Ascending aorta (tissue), 2 donors: ENCODE data around the gene CLTA. TPM values are rescaled to one million over a fixed set of nuclear protein-coding genes. Genes with fewer than 3 reads are reported as not detected.

Experiments used
- DNase-seq, 2 donors: peaks; one replicate each; pipeline ENCODE4 v3.0.0-alpha.2; 2019; ENCODE audit warnings: low spot score in 2 of 2
- H3K27ac ChIP-seq, 2 donors: fragments of 200-600 bp; sonication (generic); one replicate each; pipeline ENCODE4 v1.5.1; 2016 to 2017; ENCODE audit warnings: mild to moderate bottlenecking in 1 of 2
- H3K27me3 ChIP-seq: fragments of 200-600 bp; sonication (generic); one replicate; pipeline ENCODE4 v1.5.1; 2017
- H3K36me3 ChIP-seq, 2 donors: fragments of 200-600 bp; sonication (generic); one replicate each; pipeline ENCODE4 v1.5.1; 2016
- H3K4me1 ChIP-seq, 2 donors: fragments of 200-600 bp; sonication (generic); one replicate each; pipeline ENCODE4 v1.5.1; 2016 to 2017; ENCODE audit warnings: mild to moderate bottlenecking in 1 of 2
- H3K4me3 ChIP-seq, 2 donors: fragments of 200-600 bp; sonication (generic); one replicate each; pipeline ENCODE4 v1.5.1; 2016 to 2017; ENCODE audit warnings: mild to moderate bottlenecking in 1 of 2
- H3K9me3 ChIP-seq, 2 donors: fragments of 200-600 bp; sonication (generic); one replicate each; pipeline ENCODE4 v1.5.1; 2016
- CTCF ChIP-seq, 3 experiments: fragments of 200-600 bp in 2 of 3; fragments of 450-650 bp in 1 of 3; sonication (generic) in 2 of 3; IDR thresholded peaks; one replicate each; pipeline ENCODE4 v1.5.1; 2016 to 2019; ENCODE audit warnings: antibody characterized with exemption in 3 of 3, mild to moderate bottlenecking in 1 of 3, moderate library complexity in 1 of 3
- intact Hi-C: fragments of 100-400 bp; cut with DNase I; formaldehyde crosslinking; loops from one replicate; pipeline ENCODE4 v1.15.1; 2023
- total RNA-seq: library from RNA; depleted of rRNA; stranded (reverse); fragments of >200 nt; gene quantifications from one replicate; pipeline ENCODE4 v1.1.0, GENCODE V29; 2016

The CLTA gene
- total RNA-seq, 1 donor from 2014 or later, result 222 TPM

- intact Hi-C loops, result loop anchor here (10.0 kb wide), 1 partner anchor 76 kb away; no protein-coding TSS in a partner anchor
- H3K9me3 ChIP-seq, result no peaks in the 10 kb centered on the region
These were observed 58.5 kb downstream of the CLTA start for GRCh38 chr9:36249189-36249588.

DNA sequence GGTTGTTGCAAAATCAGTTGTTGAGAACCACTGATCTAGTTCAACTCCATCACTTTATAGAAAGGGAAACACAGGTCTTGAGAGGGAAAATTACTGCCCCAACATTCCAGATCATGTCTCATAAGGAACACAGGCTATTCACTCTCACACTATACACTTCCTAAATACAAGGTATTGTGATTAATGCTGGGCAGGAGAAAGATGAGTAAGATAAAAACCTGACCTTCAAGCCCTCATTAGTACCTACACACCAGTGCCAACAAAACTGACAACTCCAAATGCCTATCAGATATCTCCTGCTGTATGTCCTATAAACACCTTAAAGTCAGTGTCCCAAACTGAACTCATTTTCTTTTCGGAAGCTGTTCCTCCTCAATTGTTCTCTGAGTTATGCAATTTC is 59.4 kb downstream of the CLTA start:
- no peak for DNase-seq
- Histone ChIP-seq H3K27ac (no peak overlapping the region), H3K27me3 (no peaks in the 10 kb centered on the region), H3K4me3 (no peak overlapping the region), H3K9me3 (no peaks in the 10 kb centered on the region), H3K4me1 (peaks cover 0 to 9% of the 10 kb centered on the region in 2 donors), H3K36me3 (peaks cover 12 to 15% of the 10 kb centered on the region in 2 donors)
- no peak for TF ChIP-seq CTCF (IDR thresholded peaks at IDR 0.05)
- intact Hi-C loops, result no loop called here

More at GRCh38 chr9:36249189-36249588, 58.5 kb downstream of the CLTA start:
- Histone ChIP-seq H3K36me3 (peaks cover 20 to 21% of the 10 kb centered on the region in 2 donors), H3K4me3 (no peak overlapping the region), H3K4me1 (peaks cover 0 to 9% of the 10 kb centered on the region in 2 donors), H3K27ac (peak overlapping the region in 1 of 2 donors; percentile 25), H3K27me3 (no peaks in the 10 kb centered on the region)
- no peak for DNase-seq
- no peak for TF ChIP-seq CTCF (IDR thresholded peaks at IDR 0.05)

GRCh38 chr9:36251428-36251827 is 60.7 kb downstream of the CLTA start:
- intact Hi-C loops, result no loop called here
- Histone ChIP-seq H3K36me3 (peaks cover 3 to 6% of the 10 kb centered on the region in 2 donors), H3K27me3 (no peaks in the 10 kb centered on the region), H3K27ac (no peak overlapping the region), H3K9me3 (no peaks in the 10 kb centered on the region), H3K4me3 (no peak overlapping the region), H3K4me1 (peaks cover 0 to 11% of the 10 kb centered on the region in 2 donors)
- no peak for TF ChIP-seq CTCF (IDR thresholded peaks at IDR 0.05)
- no peak for DNase-seq

GRCh38 chr9:36258208-36258995 is 67.7 kb downstream of the CLTA start, which contains the start of gene GNE:
GNE (minus strand) TSS chr9:36258448; CDS start chr9:36249355, 9,093 bp downstream.
- DNase-seq, result peak; percentile 88 to 99
- Histone ChIP-seq H3K36me3 (peaks cover 0 to 3% of the 10 kb centered on the region in 2 donors), H3K27me3 (no peaks in the 10 kb centered on the region), H3K27ac (peak within 1 kb of the TSS; percentile 98 to 100), H3K9me3 (no peaks in the 10 kb centered on the region), H3K4me1 (peaks cover 0 to 11% of the 10 kb centered on the region in 2 donors), H3K4me3 (peak within 1 kb of the TSS; percentile 69 to 100)
- intact Hi-C loops, result loop anchor here (1.0 to 5.0 kb wide), 5 partner anchors 68 to 321 kb away; partner anchors contain the start of genes CLTA and RECK
- no peak for TF ChIP-seq CTCF (IDR thresholded peaks at IDR 0.05)

DNA sequence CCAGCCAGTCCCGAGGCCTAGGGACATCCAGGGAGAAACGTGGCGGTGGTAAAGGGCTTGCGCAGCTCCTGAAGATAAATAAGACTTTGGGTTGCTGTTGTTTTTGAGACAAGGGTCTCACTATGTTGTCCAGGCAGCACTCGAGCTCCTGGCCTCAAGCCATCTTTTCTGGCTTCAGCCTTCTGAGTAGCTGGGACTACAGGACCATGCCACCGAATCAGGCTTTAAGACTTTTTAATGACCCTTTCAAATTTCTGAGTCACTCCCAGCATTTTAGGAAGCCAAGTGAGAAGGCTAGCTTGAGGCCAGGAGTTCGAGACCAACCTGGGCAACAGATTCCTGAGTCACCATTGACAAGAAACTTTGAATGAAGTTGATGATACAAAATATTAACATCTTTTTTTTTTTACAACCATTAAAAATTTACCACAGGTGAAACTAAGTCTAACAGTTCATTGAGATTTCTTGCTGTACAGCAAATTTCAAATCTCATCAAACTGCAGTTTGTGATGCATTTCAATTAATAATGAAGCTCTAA is 68.3 kb downstream of the CLTA start:
- no peaks in the 10 kb centered on the region for H3K27me3 ChIP-seq
- H3K4me3 ChIP-seq, result peak overlapping the region; percentile 69 to 100
- intact Hi-C loops, result loop anchor here (1.0 to 5.0 kb wide), 5 partner anchors 69 to 322 kb away; partner anchors contain the start of genes CLTA and RECK
- peaks cover 0 to 3% of the 10 kb centered on the region in 2 donors for H3K36me3 ChIP-seq
- peak overlapping the region; percentile 98 to 100 for H3K27ac ChIP-seq
- TF ChIP-seq CTCF (IDR thresholded peaks at IDR 0.05), result no peak
- H3K9me3 ChIP-seq, result no peaks in the 10 kb centered on the region
- no peak for DNase-seq
- peaks cover 0 to 11% of the 10 kb centered on the region in 2 donors for H3K4me1 ChIP-seq

Other genes with a start within 250 kb of the CLTA start
- gene OR2S2, start 232.8 kb upstream of the CLTA start, total RNA-seq, result not detected
- gene RECK, start 154.0 kb upstream of the CLTA start, total RNA-seq, result 5.7 TPM
- gene GLIPR2, start 54.2 kb upstream of the CLTA start, total RNA-seq, result 54.4 TPM
- gene CCIN, start 21.5 kb upstream of the CLTA start, total RNA-seq, result not detected
- 7.2 TPM for gene GNE, start 67.5 kb downstream of the CLTA start, total RNA-seq
- 16.1 TPM for gene RNF38, start 209.3 kb downstream of the CLTA start, total RNA-seq